Inflammatory macrophage treated with lipopolysaccharide for 1 hour (primary cell): Measurements from ENCODE around the gene CHCHD10.
A peak's percentile ranks its signal among the peaks of the same experiment; 100 is the strongest.
"Not testable (repeated sequence)": the region's sequence is repeated elsewhere in the genome, so short reads cannot be mapped to it uniquely, and the experiment has no call there.

ENCODE experiments used
- DNase-seq, 2 donors: peaks; one replicate each; pipeline ENCODE4 v3.0.0-alpha.2; 2020 to 2022

CHCHD10 gene

DNA sequence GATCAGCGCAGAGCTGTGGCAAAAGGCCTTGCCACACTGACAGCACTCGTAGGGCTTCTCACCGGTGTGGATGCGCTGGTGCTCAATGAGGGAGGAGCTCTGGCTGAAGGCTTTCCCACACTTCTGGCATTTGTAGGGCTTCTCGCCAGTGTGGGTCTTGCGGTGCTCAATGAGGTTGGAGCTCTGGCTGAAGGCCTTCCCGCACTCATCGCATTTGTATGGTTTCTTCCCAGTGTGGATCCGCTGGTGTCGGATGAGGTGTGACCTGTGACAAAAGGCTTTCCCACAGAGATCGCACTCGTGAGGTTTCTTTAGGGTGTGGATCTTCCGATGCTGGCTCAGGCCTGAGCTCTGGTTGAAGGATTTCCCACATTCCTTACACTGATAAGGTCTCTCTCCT is 23.8 kb downstream of the CHCHD10 start:
- no peak for DNase-seq

GRCh38 chr22:23743303-23743705 is 24.5 kb downstream of the CHCHD10 start:
- DNase-seq = no peak

GRCh38 chr22:23742505-23743264 is 25.1 kb downstream of the CHCHD10 start:
- DNase-seq = no peak

- no peak for DNase-seq
These were observed 30.1 kb downstream of the CHCHD10 start for GRCh38 chr22:23737696-23738095.

DNA sequence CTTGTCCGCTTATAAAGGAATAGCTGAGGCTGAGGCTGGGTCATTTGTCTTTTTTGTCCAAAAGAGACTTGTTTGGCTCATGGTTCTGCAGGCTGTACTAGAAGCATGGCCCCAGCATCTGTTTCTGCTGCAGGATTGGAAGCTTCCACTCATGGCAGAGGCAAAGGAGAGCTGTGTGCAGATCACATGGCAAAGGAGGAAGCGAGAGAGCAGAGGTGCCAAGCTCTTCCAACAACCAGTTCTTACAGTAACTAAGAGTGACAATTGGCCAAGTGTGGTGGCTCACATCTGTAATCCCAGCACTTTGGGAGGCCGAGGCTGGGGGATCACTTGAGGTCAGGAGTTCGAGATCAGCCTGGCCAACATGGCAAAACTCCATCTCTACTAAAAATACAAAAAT is 39.7 kb downstream of the CHCHD10 start:
- not testable (repeated sequence) for DNase-seq

DNA sequence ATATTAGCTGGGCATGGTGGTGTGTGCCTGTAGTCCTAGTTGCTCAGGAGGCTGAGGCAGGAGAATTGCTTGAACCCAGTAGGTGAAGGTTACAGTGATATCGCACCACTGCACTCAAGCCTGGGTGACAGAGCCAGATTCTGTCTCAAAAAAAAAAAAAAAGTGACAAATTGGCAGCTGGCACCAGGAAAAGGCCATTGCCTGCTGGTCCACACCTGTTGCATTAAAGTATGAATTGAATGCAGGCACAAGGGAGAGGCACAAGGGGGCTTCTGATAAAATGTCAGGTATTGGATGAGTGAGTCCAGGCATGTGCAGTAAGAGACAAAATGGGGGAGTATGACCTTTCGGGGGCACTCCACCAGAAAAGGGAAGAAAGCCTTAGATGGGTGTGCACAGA is 45.0 kb downstream of the CHCHD10 start:
- DNase-seq = no peak

GRCh38 chr22:23722160-23722559 is 45.6 kb downstream of the CHCHD10 start:
- DNase-seq = no peak

- no peak for DNase-seq
These were observed 46.9 kb downstream of the CHCHD10 start for GRCh38 chr22:23720855-23721254.

DNA sequence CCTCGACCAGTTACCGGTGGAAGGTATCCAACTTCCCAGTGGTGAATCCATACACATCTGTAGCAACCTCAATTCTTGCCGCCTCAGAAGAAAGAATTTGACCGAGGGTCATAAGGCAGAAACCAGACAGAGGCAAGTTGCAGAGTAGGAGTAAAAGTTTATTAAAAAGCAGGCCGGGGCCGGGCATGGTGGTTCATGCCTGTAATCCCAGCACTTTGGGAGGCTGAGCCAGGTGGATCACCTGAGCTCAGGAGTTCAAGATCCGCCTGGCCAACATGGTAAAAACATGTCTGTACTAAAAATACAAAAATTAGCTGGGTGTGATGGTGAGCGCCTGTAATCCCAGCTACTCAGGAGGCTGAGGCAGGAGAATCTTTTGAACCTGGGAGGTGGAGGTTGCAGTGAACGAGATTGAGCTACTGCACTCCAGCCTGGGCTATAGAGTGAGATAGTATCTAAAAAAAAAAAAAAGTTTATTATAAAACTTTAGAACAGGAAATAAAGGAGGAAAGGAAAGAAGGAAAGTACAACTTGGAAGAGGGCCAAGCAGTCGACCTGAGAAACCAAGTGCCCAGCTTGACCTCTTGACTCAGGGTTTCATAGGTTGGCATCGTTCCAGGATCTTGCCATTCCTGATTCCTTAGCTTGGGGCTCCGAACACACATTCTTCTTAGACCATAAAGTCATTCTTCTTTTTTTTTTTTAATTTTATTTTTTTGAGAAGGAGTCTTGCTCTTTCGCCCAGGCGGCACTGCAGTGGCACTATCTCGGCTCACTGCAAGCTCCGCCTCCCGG is 49.2 kb downstream of the CHCHD10 start:
- DNase-seq = no peak

DNA sequence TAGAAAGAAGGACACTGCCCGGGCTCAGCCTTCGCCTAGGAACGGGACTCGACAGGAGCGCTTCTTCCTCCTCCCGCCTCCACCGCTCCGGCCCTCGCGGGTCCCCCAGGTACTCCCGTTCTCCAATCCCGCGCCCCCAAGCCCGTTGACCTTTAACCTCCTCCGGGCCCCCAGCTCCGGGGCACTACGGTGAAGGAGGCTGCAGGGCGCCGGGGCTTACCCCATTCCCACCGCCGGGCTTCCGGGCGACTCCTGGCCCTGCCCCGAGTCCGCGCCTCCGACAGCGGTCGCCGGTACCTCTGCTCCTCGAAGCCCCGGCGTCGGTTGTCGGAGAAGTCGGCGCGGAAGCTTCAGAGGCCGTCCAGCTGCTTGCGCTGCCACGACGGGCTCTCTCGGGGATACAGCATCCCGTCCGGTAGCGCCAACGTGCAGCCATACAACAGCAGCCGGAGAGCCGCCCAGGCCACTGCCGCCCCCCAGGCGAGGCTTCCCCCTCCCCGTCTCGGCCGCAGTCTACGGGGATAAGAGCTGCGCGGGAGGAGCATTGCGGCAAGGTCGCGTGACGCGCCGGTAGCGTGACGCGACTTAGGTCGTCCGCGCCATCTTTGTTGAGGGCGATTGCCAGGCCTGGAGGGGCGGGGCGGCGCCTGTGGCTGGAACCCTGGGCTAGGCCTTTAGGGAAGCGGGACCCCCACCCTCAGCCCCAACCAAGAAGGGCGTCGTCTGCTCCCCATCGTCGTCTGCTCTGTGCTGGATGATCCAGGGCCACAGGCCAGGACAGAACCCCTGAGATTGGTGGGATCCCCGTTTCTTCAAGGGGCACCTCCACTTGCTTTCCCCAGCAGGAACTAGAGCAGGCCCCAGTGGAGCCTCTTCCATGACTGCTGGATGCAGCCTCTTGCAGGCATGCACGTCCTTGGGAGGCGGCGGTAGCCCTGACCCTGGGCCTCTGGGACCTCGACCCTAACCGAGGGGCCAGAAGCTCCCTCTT is 50.7 kb downstream of the CHCHD10 start:
- DNase-seq = peak; percentile 59 to 83
